ENCODE measurements around the gene MALT1. TPM values are rescaled to one million over a fixed set of nuclear protein-coding genes. Genes with fewer than 3 reads are reported as not detected.

MALT1 gene
- total and polyA plus RNA-seq, 9 of the 15 experiments (the other 6 are each of a cell fraction or from before 2014, with no cell fraction given): 0.14 to 1.6 (median 0.32) TPM

- FAIRE-seq (no peak), DNase-seq (ENCODE audit: extremely low read depth in 1 of 4, low spot score in 3 of 4) (no peak), ATAC-seq (no peak)
- POLR2A ChIA-PET: interaction anchor here (0.6 kb wide), 1 partner anchor 1405 kb away, joined by 3 read pairs; no protein-coding TSS in a partner anchor
- H3K27ac ChIP-seq (ENCODE audit: extremely low read depth, low read depth, low read length): no peak overlapping the region
- H3K36me3 ChIP-seq (ENCODE audit: control insufficient read depth, insufficient read depth, low read length): no peaks in the 10 kb centered on the region
- no peaks in the 10 kb centered on the region for H3K9me3 ChIP-seq (replicated peaks; ENCODE audit: control insufficient read depth, insufficient read depth, low read depth, low read length)
- H3K79me2 ChIP-seq (ENCODE audit: control insufficient read depth, insufficient read depth, low read length): no peaks in the 10 kb centered on the region
- H3K9me1 ChIP-seq (ENCODE audit: control insufficient read depth, insufficient read depth, low read length): no peaks in the 10 kb centered on the region
- H3K4me3 ChIP-seq: no peak overlapping the region
- no peak overlapping the region for H3K4me2 ChIP-seq (ENCODE audit: insufficient read depth, low read length)
- BruUV-seq (replicated peaks): no TSS peak
- H2AFZ ChIP-seq (ENCODE audit: low read depth, low read length): no peak overlapping the region
- H3K27me3 ChIP-seq (ENCODE audit: control insufficient read depth in 2 of 2, insufficient read depth in 2 of 2, low read length in 2 of 2): peaks cover 0 to 5% of the 10 kb centered on the region in 2 experiments; a peak in 1 of 5 replicates
- H3K4me1 ChIP-seq (replicated peaks in 1 of 2; ENCODE audit: control insufficient read depth in 2 of 2, insufficient read depth in 2 of 2, low read length in 2 of 2): peaks cover 0 to 7% of the 10 kb centered on the region in 2 experiments; a peak in 2 of 5 replicates
- WGBS (ENCODE audit: insufficient coverage, low coverage, missing lambda C conversion rate): 15% methylated on average over 1 of the region's 1 CpG
- in situ Hi-C loops (cut with MboI): no loop called here
- H4K20me1 ChIP-seq (replicated peaks; ENCODE audit: control insufficient read depth, insufficient read depth, low read length): no peaks in the 10 kb centered on the region
- TF ChIP-seq, protein P1, sequence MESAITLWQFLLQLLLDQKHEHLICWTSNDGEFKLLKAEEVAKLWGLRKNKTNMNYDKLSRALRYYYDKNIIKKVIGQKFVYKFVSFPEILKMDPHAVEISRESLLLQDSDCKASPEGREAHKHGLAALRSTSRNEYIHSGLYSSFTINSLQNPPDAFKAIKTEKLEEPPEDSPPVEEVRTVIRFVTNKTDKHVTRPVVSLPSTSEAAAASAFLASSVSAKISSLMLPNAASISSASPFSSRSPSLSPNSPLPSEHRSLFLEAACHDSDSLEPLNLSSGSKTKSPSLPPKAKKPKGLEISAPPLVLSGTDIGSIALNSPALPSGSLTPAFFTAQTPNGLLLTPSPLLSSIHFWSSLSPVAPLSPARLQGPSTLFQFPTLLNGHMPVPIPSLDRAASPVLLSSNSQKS (CRISPR knock-in tag; IDR thresholded peaks at IDR 0.05): no peak
- no peak for TF ChIP-seq ZNF408 (CRISPR knock-in tag; IDR thresholded peaks at IDR 0.05; ENCODE audit: low read depth)
- TF ChIP-seq, protein P2, sequence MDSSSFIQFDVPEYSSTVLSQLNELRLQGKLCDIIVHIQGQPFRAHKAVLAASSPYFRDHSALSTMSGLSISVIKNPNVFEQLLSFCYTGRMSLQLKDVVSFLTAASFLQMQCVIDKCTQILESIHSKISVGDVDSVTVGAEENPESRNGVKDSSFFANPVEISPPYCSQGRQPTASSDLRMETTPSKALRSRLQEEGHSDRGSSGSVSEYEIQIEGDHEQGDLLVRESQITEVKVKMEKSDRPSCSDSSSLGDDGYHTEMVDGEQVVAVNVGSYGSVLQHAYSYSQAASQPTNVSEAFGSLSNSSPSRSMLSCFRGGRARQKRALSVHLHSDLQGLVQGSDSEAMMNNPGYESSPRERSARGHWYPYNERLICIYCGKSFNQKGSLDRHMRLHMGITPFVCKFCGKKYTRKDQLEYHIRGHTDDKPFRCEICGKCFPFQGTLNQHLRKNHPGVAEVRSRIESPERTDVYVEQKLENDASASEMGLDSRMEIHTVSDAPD (CRISPR knock-in tag; IDR thresholded peaks at IDR 0.05): no peak
- TF ChIP-seq CREM (IDR thresholded peaks at IDR 0.05; ENCODE audit: low read depth): no peak
- TF ChIP-seq DIDO1 (tag; IDR thresholded peaks at IDR 0.05; ENCODE audit: low read depth): no peak
- TF ChIP-seq SMC3 (conservative IDR thresholded peaks at IDR 0.05; ENCODE audit: insufficient read depth, low read depth, low read length): no peak
- TF ChIP-seq YY1 (IDR thresholded peaks at IDR 0.05; ENCODE audit: borderline replicate concordance in 1 of 3, control insufficient read depth in 1 of 3, extremely low read depth in 1 of 3, insufficient read depth in 3 of 3, insufficient read length in 1 of 3, insufficient replicate concordance in 2 of 3, low read depth in 1 of 3, low read length in 2 of 3): no peak
- TF ChIP-seq IFI16 (CRISPR knock-in tag; IDR thresholded peaks at IDR 0.05): no peak
- TF ChIP-seq NEUROD1 (IDR thresholded peaks at IDR 0.05; ENCODE audit: borderline replicate concordance, low read depth, low read length, partially characterized antibody): no peak
- no peak for TF ChIP-seq ZBTB7A (IDR thresholded peaks at IDR 0.05; ENCODE audit: borderline replicate concordance, control insufficient read depth, low read depth, low read length)
- TF ChIP-seq, protein P3, sequence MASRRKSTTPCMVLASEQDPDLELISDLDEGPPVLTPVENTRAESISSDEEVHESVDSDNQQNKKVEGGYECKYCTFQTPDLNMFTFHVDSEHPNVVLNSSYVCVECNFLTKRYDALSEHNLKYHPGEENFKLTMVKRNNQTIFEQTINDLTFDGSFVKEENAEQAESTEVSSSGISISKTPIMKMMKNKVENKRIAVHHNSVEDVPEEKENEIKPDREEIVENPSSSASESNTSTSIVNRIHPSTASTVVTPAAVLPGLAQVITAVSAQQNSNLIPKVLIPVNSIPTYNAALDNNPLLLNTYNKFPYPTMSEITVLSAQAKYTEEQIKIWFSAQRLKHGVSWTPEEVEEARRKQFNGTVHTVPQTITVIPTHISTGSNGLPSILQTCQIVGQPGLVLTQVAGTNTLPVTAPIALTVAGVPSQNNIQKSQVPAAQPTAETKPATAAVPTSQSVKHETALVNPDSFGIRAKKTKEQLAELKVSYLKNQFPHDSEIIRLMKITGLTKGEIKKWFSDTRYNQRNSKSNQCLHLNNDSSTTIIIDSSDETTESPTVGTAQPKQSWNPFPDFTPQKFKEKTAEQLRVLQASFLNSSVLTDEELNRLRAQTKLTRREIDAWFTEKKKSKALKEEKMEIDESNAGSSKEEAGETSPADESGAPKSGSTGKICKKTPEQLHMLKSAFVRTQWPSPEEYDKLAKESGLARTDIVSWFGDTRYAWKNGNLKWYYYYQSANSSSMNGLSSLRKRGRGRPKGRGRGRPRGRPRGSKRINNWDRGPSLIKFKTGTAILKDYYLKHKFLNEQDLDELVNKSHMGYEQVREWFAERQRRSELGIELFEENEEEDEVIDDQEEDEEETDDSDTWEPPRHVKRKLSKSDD (conservative IDR thresholded peaks at IDR 0.05; ENCODE audit: low read length): no peak
- no peak for TF ChIP-seq NFYB (IDR thresholded peaks at IDR 0.05; ENCODE audit: extremely low read depth, insufficient read length)
- no peak for TF ChIP-seq E2F1 (CRISPR knock-in tag; IDR thresholded peaks at IDR 0.05)
- CTCF ChIA-PET (ENCODE audit: low intra/inter-chr PET ratio): no interaction called here
- intact Hi-C loops (cut with micrococcal nuclease): no loop called here
- H3K9ac ChIP-seq (ENCODE audit: insufficient read depth in 1 of 2, low read depth in 2 of 2, low read length in 2 of 2): no peak overlapping the region
These were observed 5.0 kb downstream of the MALT1 start for GRCh38 chr18:58676270-58676669.

Data from K562 (cell line).